IPS DF 19.7 (cell line): ENCODE data around the gene CMTM8.
A peak's percentile ranks its signal among the peaks of the same experiment; 100 is the strongest.

Source experiments
- DNase-seq: peaks from one replicate; pipeline ENCODE4 v3.0.0-alpha.2; 2013; ENCODE audit warnings: low read depth, low spot score

The CMTM8 gene

DNA sequence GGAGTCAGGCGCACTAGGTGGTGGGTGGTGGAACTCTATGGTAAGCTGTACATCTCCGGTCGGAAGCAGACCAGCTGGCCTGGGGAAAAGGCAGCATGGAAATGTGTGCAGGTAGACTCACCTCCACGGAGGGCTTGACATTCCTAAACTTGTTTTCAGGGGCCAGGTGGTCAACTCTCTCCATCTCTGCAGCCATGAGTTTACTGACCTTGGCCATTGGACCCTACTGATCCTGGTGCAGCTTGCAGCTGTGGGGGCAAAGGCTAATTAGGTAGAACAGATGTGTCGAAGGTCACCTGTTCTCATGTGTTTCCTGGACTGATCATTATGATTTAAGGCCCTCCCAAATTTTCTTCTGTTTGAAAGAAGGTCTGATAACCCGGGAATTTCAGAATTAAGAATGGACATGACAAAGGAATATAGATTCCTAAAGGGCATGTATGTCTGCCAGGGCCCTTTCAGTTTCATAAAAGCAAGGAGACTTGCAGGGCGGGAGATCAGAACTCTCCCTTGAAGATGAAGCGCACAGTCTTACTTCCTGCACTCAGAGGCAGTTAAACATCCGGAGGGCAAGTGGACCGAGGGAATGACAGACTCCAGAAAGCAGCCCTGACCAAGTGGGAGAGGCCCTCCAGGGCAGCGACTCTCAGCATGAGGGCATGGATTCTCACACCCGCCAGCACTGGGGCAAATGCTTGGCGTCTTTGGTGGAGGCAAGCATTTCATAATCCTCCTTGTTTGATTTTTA is 97.1 kb downstream of the CMTM8 start:
- no peak for DNase-seq

- DNase-seq: no peak
Observed at GRCh38 chr3:32336113-32336498, 97.6 kb downstream of the CMTM8 start.

GRCh38 chr3:32337505-32337904 is 99.0 kb downstream of the CMTM8 start:
- no peak for DNase-seq

DNA sequence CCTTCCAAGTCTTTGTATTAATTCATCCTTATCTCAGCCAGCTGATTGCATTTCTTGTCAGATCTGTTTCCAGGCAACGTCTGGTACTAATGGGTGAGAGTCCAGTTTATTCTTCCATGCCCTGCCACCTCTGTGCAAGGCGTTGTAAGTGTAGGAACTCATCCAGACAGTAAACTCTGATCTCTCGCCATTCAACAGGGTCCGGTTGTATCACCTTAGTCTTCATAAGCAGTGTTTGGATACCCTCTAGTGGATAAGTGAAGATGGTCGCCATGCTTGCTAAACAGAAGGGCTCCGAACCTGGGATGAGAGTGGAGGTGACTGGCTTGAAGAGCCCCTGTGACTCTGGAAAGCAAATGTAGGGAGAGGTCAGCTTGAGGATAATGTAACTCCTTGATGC is 101.6 kb downstream of the CMTM8 start:
- DNase-seq: peak; percentile 28

- DNase-seq: no peak
Observed at GRCh38 chr3:32340611-32341365, 102.3 kb downstream of the CMTM8 start.

- no peak for DNase-seq
Observed at GRCh38 chr3:32347343-32348125, 109.1 kb downstream of the CMTM8 start.

DNA sequence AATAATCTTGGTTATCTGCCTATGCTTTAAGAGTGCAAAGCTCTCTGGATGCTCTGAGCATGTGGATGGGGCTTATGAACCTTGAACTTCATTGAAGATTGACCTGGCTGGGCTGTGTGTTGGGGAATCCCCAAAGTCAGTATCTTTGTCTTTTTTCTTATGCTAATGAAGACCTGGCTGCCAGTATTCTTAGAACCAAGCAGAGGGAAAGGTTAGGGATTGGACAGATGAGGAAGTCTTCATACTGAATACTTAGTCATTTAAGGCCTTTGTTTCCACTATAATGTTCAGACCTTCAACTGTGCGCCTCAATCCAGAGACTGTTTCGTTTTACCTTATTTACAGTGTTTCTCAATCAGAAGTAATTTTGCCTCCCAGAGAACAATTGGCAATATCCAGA is 110.7 kb downstream of the CMTM8 start:
- DNase-seq: no peak

DNA sequence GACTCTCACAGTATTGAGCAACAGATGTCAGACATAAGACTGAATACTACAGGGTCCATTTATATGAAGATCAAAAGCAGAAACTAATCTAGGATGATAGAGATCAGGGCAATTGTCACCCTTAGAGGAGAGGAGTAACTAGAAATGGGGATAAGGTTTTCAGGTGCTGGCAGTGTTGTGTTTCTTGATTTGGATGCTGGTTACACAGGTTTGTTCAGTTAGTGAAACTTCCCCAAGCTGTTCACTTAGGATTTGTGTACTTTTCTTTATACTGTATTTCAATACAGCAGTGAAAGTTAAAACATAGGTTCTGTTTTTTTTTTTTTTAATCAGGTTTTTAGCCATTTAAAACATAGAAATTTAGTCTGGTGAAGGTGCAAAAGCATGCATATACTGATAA is 114.1 kb downstream of the CMTM8 start:
- DNase-seq: no peak

DNA sequence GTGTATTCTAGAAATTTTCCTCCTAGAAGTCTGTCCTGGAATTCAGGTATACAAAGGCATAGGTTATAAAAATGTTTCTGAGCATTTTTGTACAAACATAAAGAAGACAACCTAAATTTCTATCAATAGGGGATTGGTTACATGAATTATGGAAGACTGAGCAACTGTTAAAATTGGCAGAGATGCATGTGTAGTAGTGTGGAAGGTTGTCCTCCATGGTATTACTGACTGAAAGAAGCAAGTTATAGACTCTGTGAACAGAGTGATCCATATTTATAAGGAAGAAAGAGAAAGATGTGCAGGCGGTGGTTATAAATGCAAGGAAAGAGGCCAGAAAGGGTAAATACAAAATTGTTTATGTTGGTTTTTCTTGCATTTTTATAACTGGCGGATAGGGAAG is 114.9 kb downstream of the CMTM8 start:
- no peak for DNase-seq

DNA sequence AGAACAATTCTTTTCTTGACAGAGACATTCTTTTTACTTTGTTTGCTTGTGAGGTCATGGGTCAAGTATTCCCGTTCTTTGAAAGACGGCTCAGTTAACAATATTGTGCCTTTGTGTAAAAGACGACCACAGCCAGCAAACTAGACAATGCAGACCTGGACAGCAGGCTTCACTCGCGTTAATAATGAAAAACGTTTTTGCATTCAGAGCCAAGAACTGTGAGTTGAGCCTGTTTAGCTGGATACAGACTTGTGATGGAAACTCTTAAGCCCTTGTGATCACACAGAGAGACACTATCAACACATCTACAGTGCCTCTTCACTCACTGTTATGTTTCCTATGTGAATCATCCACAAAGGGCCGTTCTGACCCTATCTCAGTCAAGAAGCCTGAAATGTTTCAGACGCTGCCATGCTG is 115.9 kb downstream of the CMTM8 start:
- DNase-seq: no peak

- DNase-seq: no peak
Observed at GRCh38 chr3:32355751-32356291, 117.3 kb downstream of the CMTM8 start.

DNA sequence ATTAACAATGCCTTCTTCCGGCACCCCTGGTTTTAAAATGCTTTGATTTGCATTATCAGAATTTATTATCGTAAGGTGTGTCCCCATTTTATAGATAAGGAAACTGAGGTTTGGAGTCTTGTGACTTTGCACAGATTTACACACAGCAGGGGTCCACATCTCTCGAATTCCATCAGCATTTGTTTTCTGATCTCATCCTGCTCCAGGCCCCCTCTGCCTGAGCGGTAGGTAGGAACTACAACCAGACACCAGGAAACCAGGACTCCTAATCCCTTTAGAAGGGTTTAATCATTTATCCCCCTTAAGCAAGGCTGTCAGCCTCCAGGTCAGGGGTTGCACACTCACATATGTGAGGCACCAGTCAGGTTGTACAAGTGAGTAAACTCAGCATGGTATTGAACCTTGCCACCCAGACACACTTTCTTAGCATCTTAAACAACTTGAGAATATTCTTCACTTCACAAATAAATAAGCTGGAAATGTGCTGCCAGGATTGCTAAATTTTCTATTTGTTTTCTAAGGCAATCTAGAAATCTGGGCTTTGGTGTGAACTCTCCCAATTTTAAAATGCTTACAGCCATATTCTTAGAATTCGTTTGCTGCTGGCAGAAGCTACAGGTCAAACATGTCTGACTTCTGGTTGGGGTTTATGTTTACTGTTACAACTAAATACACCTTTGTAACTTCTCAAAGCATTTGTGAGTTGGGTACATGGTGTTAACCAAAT is 121.4 kb downstream of the CMTM8 start:
- DNase-seq: peak; percentile 42

DNA sequence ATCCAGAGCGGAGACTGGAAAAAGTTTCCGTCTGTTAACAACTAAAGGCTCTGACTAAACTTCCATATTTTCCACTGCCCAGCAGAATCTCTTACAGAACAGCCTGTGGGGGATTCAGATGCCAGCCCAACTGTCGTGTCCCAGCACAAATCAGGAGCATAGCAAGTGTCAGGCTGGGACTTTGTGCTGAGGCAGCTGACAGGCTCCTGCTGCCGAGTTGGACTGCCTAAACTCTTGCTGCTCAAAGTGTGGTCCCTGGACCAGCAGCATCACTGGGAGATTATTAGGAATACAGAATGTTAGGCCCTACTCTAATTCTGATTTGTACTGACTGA is 122.0 kb downstream of the CMTM8 start:
- no peak for DNase-seq

DNA sequence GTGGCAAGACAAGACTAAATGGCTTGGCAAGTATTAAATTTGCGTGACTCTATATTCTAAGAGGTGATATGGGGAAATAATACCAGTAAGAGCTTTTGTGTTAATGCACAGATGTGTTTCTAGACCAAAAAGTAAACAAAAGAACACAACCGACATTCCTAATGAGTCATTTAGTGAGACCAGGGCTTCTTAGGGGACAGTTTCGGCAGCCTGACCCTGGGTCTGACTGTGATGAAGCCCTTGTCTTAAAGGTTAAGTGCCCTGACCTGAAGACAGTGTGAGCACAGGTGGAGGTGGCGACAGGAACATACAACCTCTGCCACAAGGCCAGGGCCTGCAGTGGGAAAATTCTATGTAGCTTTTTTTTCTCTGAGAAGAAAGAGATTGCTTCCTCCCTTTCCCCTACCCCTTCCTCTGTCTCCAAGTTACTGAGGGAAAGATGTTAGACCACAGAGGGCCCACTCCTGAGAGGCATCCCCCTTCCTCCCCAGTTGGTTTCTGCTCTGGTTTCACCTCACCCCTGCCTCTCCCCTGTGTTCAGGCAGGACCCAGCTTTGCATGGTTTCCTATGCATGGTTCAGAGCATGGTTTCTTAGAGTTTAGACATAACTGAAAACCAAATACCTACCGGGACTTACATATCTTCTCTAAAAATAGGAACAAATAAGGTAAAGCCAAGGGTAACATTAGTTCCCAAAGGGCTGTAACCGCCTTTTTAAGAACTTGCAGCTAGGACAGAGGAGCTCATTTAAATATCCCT is 128.3 kb downstream of the CMTM8 start:
- no peak for DNase-seq

GRCh38 chr3:32367442-32367841 is 129.0 kb downstream of the CMTM8 start:
- no peak for DNase-seq

- DNase-seq: no peak
Observed at GRCh38 chr3:32371461-32372212, 133.2 kb downstream of the CMTM8 start.

DNA sequence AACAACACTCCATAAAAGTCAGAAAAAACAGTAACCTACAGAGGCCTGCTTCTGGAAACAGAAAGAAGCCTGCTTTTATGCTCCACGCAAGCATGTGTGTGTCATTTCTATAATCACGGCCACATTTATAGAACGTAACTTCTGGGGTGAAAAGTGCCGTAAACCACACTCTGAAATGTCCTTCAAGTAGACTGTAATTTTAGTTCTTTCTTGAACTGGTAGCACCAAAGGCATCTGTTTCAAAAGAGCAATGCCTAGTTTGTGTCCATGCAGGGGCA is 133.7 kb downstream of the CMTM8 start:
- no peak for DNase-seq

DNA sequence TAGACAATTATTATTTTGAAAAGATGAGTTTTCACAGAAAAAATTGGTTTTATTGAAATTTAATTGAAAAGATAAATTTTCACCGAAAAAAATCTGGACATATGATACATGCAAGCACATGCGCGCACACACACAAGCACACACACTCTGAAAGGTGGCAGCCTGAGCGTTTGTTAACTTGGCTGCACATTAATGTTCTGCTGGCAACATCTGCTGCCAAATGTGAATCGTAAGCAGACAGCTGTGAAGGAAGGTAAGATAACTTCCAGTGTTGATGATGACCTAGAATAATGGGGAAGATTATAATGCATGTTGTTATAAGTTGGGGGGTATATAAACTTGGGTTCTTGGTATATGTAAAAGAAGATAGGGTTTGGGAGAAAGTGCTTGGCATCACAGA is 134.8 kb downstream of the CMTM8 start:
- DNase-seq: no peak

- DNase-seq: no peak
Observed at GRCh38 chr3:32373844-32374243, 135.4 kb downstream of the CMTM8 start.

GRCh38 chr3:32374788-32375595 is 136.5 kb downstream of the CMTM8 start:
- peak; percentile 59 for DNase-seq
